ENCODE measurements around the gene TAS2R42.

The TAS2R42 gene

GRCh38 chr12:11186837-11187236 lies at the start of gene TAS2R42:
Gene TAS2R42 (minus strand): TSS chr12:11186937. CDS start chr12:11186937, 0 bp downstream.
- no peak for DNase-seq (ENCODE audit: low read depth in 2 of 3, low spot score in 2 of 3)

GRCh38 chr12:11233532-11233931 lies 46.8 kb upstream of the TAS2R42 start:
- no peak for DNase-seq (ENCODE audit: low read depth in 2 of 3, low spot score in 2 of 3)

- no peak for DNase-seq (ENCODE audit: low read depth in 2 of 3, low spot score in 2 of 3)
These were observed 41.7 kb upstream of the TAS2R42 start for GRCh38 chr12:11228296-11228879.

GRCh38 chr12:11227373-11227772 lies 40.6 kb upstream of the TAS2R42 start:
- no peak for DNase-seq (ENCODE audit: low read depth in 2 of 3, low spot score in 2 of 3)

- DNase-seq (ENCODE audit: low read depth in 2 of 3, low spot score in 2 of 3) = no peak
These were observed 22.4 kb upstream of the TAS2R42 start for GRCh38 chr12:11209113-11209512.

DNA sequence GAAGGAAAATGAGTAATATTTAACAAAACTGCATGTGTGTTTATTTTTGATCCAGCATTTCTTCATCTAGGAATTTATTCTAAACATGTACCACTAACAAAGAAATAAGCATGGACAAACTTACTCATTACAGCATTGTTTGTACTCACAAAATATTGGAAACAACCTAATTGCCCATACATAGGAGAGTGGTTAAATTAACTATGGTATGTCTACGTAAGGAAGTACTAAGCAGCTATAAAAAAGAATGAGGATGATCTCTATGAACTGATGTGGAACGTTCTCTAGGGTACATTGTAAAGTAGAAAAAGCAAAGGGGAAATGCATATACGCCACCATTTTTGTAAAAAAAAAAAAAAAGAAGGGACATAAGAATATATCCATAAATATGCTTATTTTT lies 17.4 kb upstream of the TAS2R42 start:
- no peak for DNase-seq (ENCODE audit: low read depth in 2 of 3, low spot score in 2 of 3)

GRCh38 chr12:11202811-11203210 lies 16.1 kb upstream of the TAS2R42 start:
- DNase-seq (ENCODE audit: low read depth in 2 of 3, low spot score in 2 of 3) = no peak

GRCh38 chr12:11183011-11183410 lies 3.7 kb downstream of the TAS2R42 start:
- DNase-seq (ENCODE audit: low read depth in 2 of 3, low spot score in 2 of 3) = no peak

GRCh38 chr12:11182529-11182928 lies 4.2 kb downstream of the TAS2R42 start:
- DNase-seq (ENCODE audit: low read depth in 2 of 3, low spot score in 2 of 3) = no peak

DNA sequence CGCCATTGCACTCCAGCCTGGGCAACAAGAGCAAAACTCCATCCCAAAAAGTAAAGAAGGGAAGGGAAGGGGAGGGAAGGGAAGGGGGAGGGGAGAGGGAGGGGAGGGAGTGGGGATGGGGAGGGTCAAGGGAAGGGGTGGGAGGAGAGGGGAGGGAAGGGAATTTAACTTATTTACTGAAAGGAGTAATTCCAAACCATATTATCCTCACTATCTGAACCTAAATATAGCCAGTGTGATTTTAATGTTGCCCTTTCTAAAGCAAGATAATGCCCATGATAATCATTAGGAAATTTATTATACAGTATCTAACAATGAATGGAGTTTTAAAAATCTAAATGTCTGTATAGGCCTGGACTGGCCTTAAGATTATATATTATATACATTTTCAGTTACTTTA lies 8.5 kb downstream of the TAS2R42 start:
- no peak for DNase-seq (ENCODE audit: low read depth in 2 of 3, low spot score in 2 of 3)

- DNase-seq (ENCODE audit: low read depth in 2 of 3, low spot score in 2 of 3) = no peak
These were observed 12.7 kb downstream of the TAS2R42 start for GRCh38 chr12:11174022-11174421.

DNA sequence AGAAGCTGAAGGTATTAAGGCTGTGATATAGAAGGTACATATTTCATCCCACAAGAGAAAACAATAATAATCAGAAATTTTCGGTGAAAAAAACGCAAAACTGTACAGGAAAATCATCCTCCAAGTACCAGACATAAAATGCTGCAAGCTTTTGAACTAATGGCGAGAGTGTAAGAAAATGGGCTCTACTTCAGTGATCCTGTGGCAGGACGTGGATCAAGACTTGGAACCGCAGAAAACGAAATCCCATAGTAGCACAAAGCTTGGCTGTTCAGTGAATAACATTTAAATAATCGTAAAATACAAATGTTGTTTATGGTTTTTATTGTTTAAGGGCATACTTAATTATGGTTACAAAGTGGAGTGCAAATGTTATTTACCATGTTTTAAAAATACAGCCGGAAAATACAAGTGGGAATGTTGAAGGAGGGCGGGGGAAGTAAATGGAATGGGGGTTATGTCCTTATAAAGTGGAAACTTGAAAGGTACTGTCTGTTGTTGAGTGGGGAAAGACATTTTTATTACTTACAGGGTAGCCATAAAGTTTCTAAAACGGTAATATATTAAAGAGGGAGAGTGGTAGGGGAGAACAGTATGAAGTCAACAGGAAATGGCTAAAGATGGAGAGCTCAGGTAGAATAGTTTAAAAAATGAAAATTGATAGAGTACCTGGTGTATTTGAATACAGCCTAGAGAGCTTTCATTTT lies 14.6 kb downstream of the TAS2R42 start:
- no peak for DNase-seq (ENCODE audit: low read depth in 2 of 3, low spot score in 2 of 3)

- peak; percentile 68 to 76 (median 70) for DNase-seq (ENCODE audit: low read depth in 2 of 3, low spot score in 2 of 3)
These were observed 15.4 kb downstream of the TAS2R42 start, which contains the start of gene SMIM10L1 for GRCh38 chr12:11171145-11171968. Gene SMIM10L1 (plus strand): TSS chr12:11171194. CDS start chr12:11171357, 163 bp downstream.

DNA sequence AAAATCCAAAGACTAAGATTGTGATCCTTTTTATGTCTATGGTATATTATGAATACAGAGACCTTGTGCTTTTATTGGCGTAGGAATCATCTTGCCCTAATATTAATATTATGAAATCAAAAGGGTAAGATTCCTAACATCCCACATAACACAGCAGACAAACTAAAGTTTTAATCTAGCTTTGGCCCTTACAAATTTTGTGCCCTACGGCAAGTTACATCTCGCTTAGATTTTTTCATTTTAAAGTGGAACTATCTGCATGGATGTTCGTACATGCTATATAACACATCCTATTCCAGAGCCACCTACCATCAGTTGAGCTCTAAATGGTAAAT lies 16.0 kb downstream of the TAS2R42 start:
- DNase-seq (ENCODE audit: low read depth in 2 of 3, low spot score in 2 of 3) = no peak

DNA sequence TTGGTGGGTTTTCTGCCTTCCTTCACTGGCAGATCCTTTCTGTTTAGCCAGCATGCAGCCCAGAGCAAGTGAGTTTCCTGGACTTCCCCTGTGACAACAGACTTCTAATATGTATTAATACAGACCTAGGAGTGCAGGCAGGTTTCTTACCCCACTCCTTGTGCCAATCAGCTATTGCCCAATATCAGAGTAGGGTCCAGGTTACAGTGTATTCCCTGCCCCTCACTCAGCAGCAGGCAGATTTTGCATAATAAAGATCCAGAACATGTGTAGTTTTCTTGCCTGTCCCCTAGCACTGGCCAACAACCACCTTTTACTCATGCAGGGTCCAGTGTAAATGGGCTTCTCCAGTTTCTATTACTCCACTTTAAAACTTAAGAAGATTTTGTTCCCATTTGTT lies 20.4 kb downstream of the TAS2R42 start:
- no peak for DNase-seq (ENCODE audit: low read depth in 2 of 3, low spot score in 2 of 3)

DNA sequence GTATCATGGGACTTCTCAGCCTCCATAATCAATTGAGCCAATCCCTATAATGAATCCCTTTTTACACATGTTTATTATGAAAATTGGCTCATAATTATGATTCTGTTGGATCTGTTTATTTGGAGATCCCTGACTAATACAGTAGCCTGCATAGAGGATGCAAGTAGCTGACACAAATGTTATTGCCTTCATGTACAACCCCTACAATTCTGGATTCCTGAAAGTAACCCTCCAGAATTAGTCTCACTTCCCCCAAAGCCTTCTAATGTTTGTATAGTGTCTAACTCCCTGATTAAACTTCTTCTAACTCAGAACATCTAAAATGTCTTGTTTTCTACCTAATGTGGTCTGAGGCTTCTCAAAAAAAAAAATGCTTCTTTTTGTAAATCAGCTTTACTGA lies 22.4 kb downstream of the TAS2R42 start:
- DNase-seq (ENCODE audit: low read depth in 2 of 3, low spot score in 2 of 3) = no peak

GRCh38 chr12:11162502-11162901 lies 24.2 kb downstream of the TAS2R42 start:
- no peak for DNase-seq (ENCODE audit: low read depth in 2 of 3, low spot score in 2 of 3)

DNA sequence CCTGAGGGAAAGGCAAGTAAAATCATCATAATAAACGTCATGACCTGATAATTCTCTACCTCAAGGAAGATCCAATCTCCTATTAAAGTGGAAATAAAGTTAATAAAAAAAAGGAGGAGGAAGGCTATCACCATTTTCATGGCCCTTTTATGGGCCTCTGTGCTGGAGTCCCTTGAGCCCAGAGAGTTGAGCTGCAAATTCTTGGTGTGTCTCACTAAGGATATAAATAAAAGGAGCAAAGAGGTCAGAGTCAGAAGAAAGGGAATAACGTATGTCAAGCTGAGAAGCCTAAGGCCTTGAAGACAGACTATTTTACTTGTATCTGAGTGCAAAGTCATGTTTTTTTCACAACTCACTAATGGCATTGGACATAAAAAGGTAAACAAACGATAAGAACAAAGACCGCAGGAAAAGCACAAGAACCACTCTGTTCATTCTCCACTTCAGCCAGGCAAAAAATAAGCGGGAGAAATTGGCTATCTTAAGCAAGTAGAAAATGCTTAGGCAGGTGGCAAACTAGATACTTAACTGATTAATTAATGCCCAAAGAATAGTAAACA lies 27.8 kb downstream of the TAS2R42 start:
- DNase-seq (ENCODE audit: low read depth in 2 of 3, low spot score in 2 of 3) = no peak

GRCh38 chr12:11154400-11154925 lies 32.3 kb downstream of the TAS2R42 start:
- no peak for DNase-seq (ENCODE audit: low read depth in 2 of 3, low spot score in 2 of 3)

- DNase-seq (ENCODE audit: low read depth in 2 of 3, low spot score in 2 of 3) = no peak
These were observed 34.0 kb downstream of the TAS2R42 start for GRCh38 chr12:11152725-11153124.

- no peak for DNase-seq (ENCODE audit: low read depth in 2 of 3, low spot score in 2 of 3)
These were observed 35.9 kb downstream of the TAS2R42 start for GRCh38 chr12:11150832-11151231.

DNA sequence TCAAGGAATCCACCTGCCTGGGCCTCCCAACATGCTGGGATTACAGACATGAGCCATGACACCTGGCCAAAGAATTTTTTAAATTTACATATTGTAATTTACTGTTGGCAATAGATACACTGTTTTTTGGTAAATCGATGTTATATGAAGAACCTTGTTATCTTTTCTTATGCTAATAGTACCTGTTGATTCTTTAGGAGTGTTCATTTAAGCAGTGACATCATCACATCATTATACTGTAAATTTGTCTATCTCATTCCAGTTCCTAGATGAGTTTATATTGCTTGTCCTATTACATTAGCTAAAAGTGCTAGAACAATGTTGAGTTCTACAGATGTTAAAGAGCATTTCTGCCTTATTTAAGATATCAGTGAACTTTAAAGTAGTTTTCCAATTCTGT lies 39.3 kb downstream of the TAS2R42 start:
- DNase-seq (ENCODE audit: low read depth in 2 of 3, low spot score in 2 of 3) = no peak
